WERI-Rb-1 (cell line): ENCODE data around the gene TTC7B.

ENCODE experiments used
- DNase-seq: peaks from one replicate; pipeline ENCODE4 v3.0.0-alpha.2; 2020
- H3K27ac ChIP-seq: fragments of 250-450 bp; sonication (Bioruptor Pico); 2 replicates; pipeline ENCODE4 v1.5.1; 2020; ENCODE audit warnings: mild to moderate bottlenecking, moderate library complexity
- H3K27me3 ChIP-seq: fragments of 250-450 bp; sonication (Bioruptor Pico); 2 replicates; pipeline ENCODE4 v1.5.1; 2021; ENCODE audit warnings: mild to moderate bottlenecking, low read depth, moderate library complexity; ENCODE audit not compliant: insufficient read depth, severe bottlenecking
- H3K36me3 ChIP-seq: fragments of 250-450 bp; sonication (Bioruptor Pico); 2 replicates; pipeline ENCODE4 v1.5.1; 2020; ENCODE audit warnings: mild to moderate bottlenecking, moderate library complexity
- H3K4me3 ChIP-seq: 2 replicates; pipeline ENCODE4 v1.5.1; 2011; ENCODE audit warnings: low read depth, mild to moderate bottlenecking, control low read depth, low read length
- H3K9me3 ChIP-seq: fragments of 250-450 bp; sonication (Bioruptor Pico); 2 replicates; pipeline ENCODE4 v1.5.1; 2021; ENCODE audit warnings: mild to moderate bottlenecking, moderate library complexity; ENCODE audit not compliant: severe bottlenecking
- TF ChIP-seq, protein P1 (sequence below): IDR thresholded peaks from 2 replicates; pipeline ENCODE4 v1.5.1; 2011; ENCODE audit warnings: low read depth, mild to moderate bottlenecking, control low read depth, inconsistent platforms, low read length

TTC7B gene

DNA sequence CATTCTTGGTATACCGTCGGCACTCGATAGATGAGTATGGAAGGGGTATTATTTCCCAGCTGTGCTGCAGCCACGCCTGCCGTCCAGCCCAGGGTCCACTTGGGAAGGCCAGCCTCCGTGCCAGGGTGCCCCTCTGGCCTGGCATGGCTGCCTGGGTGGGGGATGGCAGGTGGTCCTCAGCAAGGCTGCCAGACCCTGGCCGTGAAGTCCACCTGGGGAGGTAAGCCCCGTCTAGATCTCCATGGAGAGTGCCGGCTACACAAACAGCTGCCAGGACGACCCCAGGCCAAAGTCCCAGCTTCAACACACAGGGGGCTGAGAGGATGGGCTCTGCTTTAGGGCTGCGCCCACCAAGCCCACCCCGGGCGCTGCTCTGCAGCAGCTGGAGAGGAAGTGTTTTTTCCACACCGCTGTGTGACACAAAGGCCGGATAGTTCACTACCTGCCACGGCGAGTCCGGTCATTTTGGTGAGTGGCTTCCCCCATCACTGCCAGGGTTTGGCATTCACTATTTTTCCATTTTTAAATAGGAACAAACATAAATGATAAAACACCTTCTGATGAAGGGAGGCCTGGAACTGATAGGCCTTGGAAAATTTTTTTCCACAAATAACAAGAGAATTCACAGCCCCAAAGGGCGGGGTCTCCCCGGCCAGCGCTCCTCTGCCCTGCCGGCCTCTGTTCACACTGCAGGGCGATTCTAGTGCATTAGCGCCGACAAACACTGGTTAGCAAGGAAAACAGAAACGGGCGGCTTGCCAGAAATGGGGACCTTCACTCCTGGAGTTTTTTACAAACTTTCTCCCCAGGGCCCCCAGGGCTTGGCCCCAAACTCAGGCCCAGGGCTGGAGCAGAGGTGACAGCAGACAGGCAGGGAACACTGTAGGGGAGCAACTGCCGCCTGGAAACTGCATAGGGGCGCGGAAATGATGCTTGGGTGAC lies 257.9 kb downstream of the TTC7B start:
- Histone ChIP-seq H3K27ac (no peak overlapping the region), H3K27me3 (no peaks in the 10 kb centered on the region)

DNA sequence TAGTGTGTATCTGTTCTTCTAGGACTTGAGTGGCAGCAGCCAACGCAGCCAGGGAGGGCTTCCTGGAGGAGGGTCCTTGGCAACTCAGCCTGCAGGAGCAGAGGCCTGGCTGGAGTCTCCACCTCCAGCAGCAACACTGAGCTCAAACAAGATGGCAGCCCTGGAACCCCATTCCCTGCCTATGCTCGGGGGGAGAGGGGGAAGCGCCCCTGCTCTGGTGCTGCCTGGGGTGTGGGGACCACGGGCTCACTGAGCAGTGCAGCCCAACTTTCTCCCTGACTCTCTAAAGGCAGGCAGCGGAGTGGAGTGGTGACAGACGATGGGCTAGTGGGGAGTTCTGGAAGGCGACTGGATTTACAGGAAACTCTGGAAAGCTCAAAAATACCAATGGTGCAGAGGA lies 258.7 kb downstream of the TTC7B start:
- Histone ChIP-seq H3K27me3 (no peaks in the 10 kb centered on the region), H3K9me3 (no peaks in the 10 kb centered on the region), H3K4me3 (no peak overlapping the region), H3K27ac (no peak overlapping the region), H3K36me3 (peaks cover 29% of the 10 kb centered on the region)
- no peak for DNase-seq
- TF ChIP-seq, protein P1, sequence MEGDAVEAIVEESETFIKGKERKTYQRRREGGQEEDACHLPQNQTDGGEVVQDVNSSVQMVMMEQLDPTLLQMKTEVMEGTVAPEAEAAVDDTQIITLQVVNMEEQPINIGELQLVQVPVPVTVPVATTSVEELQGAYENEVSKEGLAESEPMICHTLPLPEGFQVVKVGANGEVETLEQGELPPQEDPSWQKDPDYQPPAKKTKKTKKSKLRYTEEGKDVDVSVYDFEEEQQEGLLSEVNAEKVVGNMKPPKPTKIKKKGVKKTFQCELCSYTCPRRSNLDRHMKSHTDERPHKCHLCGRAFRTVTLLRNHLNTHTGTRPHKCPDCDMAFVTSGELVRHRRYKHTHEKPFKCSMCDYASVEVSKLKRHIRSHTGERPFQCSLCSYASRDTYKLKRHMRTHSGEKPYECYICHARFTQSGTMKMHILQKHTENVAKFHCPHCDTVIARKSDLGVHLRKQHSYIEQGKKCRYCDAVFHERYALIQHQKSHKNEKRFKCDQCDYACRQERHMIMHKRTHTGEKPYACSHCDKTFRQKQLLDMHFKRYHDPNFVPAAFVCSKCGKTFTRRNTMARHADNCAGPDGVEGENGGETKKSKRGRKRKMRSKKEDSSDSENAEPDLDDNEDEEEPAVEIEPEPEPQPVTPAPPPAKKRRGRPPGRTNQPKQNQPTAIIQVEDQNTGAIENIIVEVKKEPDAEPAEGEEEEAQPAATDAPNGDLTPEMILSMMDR, result no peak

More for the DNA sequence above, 257.9 kb downstream of the TTC7B start:
- peaks cover 36% of the 10 kb centered on the region for H3K36me3 ChIP-seq
- no peak for DNase-seq
- H3K9me3 ChIP-seq, result no peaks in the 10 kb centered on the region
- H3K4me3 ChIP-seq, result no peak overlapping the region
- TF ChIP-seq, protein P1, result no peak

DNA sequence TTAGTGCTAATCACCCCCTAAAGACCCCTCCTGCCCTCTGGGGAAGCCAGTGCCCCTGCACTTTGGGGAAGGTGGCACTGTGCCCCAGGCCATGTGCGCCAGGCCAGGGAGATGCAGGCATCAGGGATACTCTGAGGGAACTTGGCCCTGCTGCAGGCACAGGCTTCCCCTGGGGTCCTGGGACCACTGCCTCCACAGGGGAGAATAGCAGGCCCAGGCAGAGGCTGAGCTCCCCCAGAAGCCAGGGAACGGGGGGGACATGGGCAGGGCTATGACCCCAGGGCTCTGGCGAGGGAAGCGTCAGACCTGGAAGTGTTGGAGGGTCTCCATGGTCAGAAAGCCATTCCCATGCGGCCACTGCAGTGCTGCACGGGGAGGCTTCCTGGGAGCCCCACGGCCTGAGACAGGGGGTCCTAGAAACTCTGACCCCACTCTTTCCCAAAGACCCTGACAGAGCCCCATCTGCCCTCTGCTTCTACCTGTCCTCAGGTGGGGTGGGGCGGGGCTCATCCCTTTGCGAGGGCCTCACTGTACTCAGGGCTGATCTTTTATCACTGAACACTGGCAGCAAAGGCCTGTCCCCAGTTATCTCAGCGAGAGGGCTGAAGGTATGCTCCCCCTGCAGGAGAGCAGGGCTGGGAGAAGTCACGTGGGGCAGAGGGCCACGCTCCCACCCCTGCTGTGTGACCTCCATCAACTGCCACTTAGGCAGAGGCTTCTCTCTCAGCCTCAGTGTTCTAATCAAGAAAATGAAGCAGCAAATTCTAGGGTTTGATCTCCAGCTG lies 259.4 kb downstream of the TTC7B start:
- H3K27ac ChIP-seq, result no peak overlapping the region
- no peaks in the 10 kb centered on the region for H3K9me3 ChIP-seq
- H3K4me3 ChIP-seq, result no peak overlapping the region
- no peak for DNase-seq
- no peaks in the 10 kb centered on the region for H3K27me3 ChIP-seq
- H3K36me3 ChIP-seq, result peaks cover 31% of the 10 kb centered on the region
- TF ChIP-seq, protein P1, result no peak

DNA sequence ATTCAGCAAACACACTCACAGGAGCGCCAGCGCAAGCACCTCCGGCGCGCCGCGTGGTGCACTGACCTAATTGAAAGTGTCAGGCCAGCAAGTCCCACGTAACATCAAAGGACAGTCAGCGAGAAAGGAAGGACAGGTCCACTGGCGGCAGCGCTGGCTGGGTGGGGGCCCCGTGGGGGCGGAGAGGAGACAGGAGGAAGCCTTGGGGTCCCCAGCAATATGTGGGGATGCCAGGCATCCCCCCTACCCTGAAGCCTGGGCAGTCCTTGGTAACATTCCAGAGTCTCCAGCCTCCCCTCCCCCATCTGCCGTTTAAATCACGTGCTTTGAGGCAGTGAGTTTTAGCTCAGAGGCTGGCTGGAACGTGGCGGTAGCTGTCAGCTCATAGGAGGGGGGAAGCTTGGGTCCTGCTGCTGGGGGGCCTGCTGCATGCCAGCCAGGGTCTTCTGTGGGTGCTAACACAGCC lies 260.2 kb downstream of the TTC7B start:
- no peak for DNase-seq
- H3K9me3 ChIP-seq, result no peaks in the 10 kb centered on the region

DNA sequence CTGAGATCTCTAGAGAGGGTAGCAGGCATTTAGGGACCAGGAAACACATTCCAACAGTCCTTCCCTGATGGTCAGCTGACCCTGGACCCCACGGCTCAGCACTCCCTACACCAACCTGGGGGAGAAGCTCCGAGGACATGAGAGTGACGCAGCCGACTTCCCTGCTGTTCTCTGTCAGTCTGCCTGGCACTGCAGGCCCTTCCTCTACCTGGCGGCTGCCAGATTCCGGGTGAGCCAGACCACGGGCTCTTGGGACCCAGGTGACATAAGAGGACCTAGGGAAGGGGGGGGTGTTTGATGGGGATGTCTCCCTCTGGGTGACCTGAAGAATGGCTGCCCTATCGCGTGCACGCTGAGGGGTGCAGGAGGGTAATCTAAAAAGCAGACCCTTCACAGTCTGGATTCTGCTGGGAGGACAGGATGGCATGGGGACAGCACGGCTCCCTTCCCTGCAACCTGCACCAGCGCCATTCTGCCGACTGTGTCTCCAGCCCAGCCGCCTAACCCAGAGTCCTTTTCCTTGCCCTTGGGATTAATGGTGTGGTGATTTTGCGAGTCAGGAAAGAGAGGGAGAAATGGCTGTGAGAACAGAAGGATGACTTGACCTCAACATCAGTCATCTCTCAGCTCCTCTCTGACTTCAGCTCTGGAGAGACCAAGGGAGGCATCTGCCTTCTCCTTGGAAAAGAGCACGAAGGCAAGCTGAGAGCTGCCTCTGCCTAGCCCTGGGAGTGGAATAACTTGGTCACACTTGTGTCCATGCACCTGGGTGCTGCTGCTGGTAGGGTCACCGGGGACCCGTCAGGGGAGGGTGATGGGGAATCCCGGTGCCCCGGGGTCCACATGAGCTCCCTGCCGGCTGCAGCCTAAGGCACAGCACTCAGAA lies 260.9 kb downstream of the TTC7B start:
- Histone ChIP-seq H3K27me3 (no peaks in the 10 kb centered on the region), H3K9me3 (no peaks in the 10 kb centered on the region), H3K36me3 (peaks cover 38% of the 10 kb centered on the region), H3K4me3 (no peak overlapping the region), H3K27ac (no peak overlapping the region)
- TF ChIP-seq, protein P1, result no peak
- no peak for DNase-seq

More for the DNA sequence above, 260.2 kb downstream of the TTC7B start:
- TF ChIP-seq, protein P1, result no peak
- H3K4me3 ChIP-seq, result no peak overlapping the region
- no peak overlapping the region for H3K27ac ChIP-seq
- H3K27me3 ChIP-seq, result no peaks in the 10 kb centered on the region
- peaks cover 39% of the 10 kb centered on the region for H3K36me3 ChIP-seq
